ENCODE data around the gene WDR18. TPM values are rescaled to one million over a fixed set of nuclear protein-coding genes. Genes with fewer than 3 reads are reported as not detected.
"Not testable (repeated sequence)": the region's sequence is repeated elsewhere in the genome, so short reads cannot be mapped to it uniquely, and the experiment has no call there.

The WDR18 gene
- total RNA-seq, 1 donor from 2014 or later: 65.4 TPM

- no peak for TF ChIP-seq CTCF (conservative IDR thresholded peaks at IDR 0.05)
- H3K9me3 Mint-ChIP-seq: no peaks in the 10 kb centered on the region
- peak overlapping the region; percentile 52 for H3K4me3 Mint-ChIP-seq
- H3K36me3 Mint-ChIP-seq: peaks cover 7% of the 10 kb centered on the region
- peaks cover 22% of the 10 kb centered on the region for H3K4me1 Mint-ChIP-seq (ENCODE audit: unreplicated experiment)
- no peaks in the 10 kb centered on the region for H3K27me3 Mint-ChIP-seq
- H3K27ac Mint-ChIP-seq: peak overlapping the region; percentile 90
- DNase-seq (ENCODE audit: extremely low spot score, unreplicated experiment): no peak
Measured at GRCh38 chr19:956766-957440, 27.2 kb upstream of the WDR18 start.

- Mint-ChIP-seq H3K27ac (peak overlapping the region; percentile 90), H3K4me3 (peak overlapping the region; percentile 52), H3K4me1 (ENCODE audit: unreplicated experiment) (peaks cover 26% of the 10 kb centered on the region)
- not testable (repeated sequence) for H3K9me3 Mint-ChIP-seq; H3K27me3 Mint-ChIP-seq; DNase-seq (ENCODE audit: extremely low spot score, unreplicated experiment); H3K36me3 Mint-ChIP-seq
Measured at GRCh38 chr19:957578-957977, 26.6 kb upstream of the WDR18 start.

- Mint-ChIP-seq H3K4me3 (peak overlapping the region; percentile 80), H3K36me3 (peaks cover 10% of the 10 kb centered on the region), H3K4me1 (ENCODE audit: unreplicated experiment) (peaks cover 20% of the 10 kb centered on the region), H3K27me3 (no peaks in the 10 kb centered on the region), H3K9me3 (no peaks in the 10 kb centered on the region), H3K27ac (peak overlapping the region; percentile 98)
- TF ChIP-seq CTCF (conservative IDR thresholded peaks at IDR 0.05): no peak
- no peak for DNase-seq (ENCODE audit: extremely low spot score, unreplicated experiment)
Measured at GRCh38 chr19:958967-959855, 24.9 kb upstream of the WDR18 start.

GRCh38 chr19:960020-960419 is 24.1 kb upstream of the WDR18 start:
- TF ChIP-seq CTCF (conservative IDR thresholded peaks at IDR 0.05): peak; percentile 19
- DNase-seq (ENCODE audit: extremely low spot score, unreplicated experiment): no peak
- Mint-ChIP-seq H3K9me3 (no peaks in the 10 kb centered on the region), H3K27ac (peak overlapping the region; percentile 34), H3K4me1 (ENCODE audit: unreplicated experiment) (peaks cover 20% of the 10 kb centered on the region), H3K27me3 (no peaks in the 10 kb centered on the region), H3K36me3 (peaks cover 11% of the 10 kb centered on the region), H3K4me3 (peak overlapping the region; percentile 59)

GRCh38 chr19:960601-960938 is 23.6 kb upstream of the WDR18 start:
- no peak for TF ChIP-seq CTCF (conservative IDR thresholded peaks at IDR 0.05)
- no peaks in the 10 kb centered on the region for H3K27me3 Mint-ChIP-seq

More at GRCh38 chr19:960601-960938, 23.6 kb upstream of the WDR18 start:
- H3K4me1 Mint-ChIP-seq (ENCODE audit: unreplicated experiment): peaks cover 23% of the 10 kb centered on the region
- peak overlapping the region; percentile 34 for H3K27ac Mint-ChIP-seq
- DNase-seq (ENCODE audit: extremely low spot score, unreplicated experiment): no peak
- H3K4me3 Mint-ChIP-seq: peak overlapping the region; percentile 31
- no peaks in the 10 kb centered on the region for H3K9me3 Mint-ChIP-seq
- peaks cover 15% of the 10 kb centered on the region for H3K36me3 Mint-ChIP-seq
